Measurements from ENCODE around the gene UBE3D.

DNA sequence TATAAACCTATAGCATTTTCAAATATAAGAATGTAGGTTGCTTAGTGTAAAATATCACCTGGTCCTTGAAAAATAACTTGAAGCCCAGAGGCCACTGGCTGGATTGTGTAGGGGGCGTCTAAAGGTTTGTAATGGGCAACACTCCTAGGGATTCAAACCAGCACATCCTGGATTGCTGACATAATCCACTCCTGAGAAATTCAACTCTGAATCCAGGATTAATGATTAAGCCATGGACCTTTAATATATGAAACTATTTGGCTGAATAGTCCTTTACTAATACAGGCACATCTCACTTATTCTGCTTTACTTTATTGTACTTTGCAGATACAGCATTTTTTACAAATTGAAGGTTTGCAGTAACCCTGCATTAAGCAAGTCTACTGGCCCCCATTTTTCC lies 160.8 kb downstream of the UBE3D start:
- TF ChIP-seq, protein P1, sequence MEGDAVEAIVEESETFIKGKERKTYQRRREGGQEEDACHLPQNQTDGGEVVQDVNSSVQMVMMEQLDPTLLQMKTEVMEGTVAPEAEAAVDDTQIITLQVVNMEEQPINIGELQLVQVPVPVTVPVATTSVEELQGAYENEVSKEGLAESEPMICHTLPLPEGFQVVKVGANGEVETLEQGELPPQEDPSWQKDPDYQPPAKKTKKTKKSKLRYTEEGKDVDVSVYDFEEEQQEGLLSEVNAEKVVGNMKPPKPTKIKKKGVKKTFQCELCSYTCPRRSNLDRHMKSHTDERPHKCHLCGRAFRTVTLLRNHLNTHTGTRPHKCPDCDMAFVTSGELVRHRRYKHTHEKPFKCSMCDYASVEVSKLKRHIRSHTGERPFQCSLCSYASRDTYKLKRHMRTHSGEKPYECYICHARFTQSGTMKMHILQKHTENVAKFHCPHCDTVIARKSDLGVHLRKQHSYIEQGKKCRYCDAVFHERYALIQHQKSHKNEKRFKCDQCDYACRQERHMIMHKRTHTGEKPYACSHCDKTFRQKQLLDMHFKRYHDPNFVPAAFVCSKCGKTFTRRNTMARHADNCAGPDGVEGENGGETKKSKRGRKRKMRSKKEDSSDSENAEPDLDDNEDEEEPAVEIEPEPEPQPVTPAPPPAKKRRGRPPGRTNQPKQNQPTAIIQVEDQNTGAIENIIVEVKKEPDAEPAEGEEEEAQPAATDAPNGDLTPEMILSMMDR (IDR thresholded peaks at IDR 0.05): no peak
- TF ChIP-seq POLR2A (IDR thresholded peaks at IDR 0.05): no peak

Data from uterus (tissue), 2 donors.